ENCODE data around the gene ARL5A. TPM values are rescaled to one million over a fixed set of nuclear protein-coding genes. Genes with fewer than 3 reads are reported as not detected.

The ARL5A gene
- total and polyA plus RNA-seq, 9 donors = 11.6 to 41.4 (median 33.3) TPM

- H3K4me1 ChIP-seq (ENCODE audit: insufficient read depth) = peaks cover 6% of the 10 kb centered on the region
Observed at GRCh38 chr2:151824886-151825285, 3.3 kb downstream of the ARL5A start.

DNA sequence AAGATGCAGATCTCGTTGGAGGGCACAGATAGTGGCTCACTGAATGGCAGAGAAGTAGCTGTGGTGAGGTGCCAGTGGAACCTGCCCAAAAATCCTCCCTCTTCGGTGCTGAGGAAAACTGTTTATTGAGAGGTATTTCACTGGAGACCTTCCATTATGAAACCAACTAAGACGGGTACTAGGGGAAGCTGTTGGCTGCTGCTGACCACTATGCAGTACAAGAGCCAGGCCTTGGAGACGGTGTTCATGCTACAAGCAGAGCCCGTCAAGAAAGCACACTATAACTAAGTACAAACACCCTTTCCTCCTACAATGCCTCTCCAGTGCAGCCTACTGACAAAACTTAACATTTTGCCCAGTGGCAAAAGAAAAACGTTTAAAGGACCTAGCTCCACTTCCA, 4.6 kb downstream of the ARL5A start:
- Histone ChIP-seq H3K36me3 (no peaks in the 10 kb centered on the region), H3K4me1 (ENCODE audit: insufficient read depth) (peaks cover 6% of the 10 kb centered on the region), H3K9me3 (no peaks in the 10 kb centered on the region), H3K4me3 (no peak overlapping the region), H3K27ac (no peak overlapping the region), H3K27me3 (no peaks in the 10 kb centered on the region)
- intact Hi-C loops (cut with DNase I) = no loop called here
- TF ChIP-seq POLR2A (IDR thresholded peaks at IDR 0.05) (no peak), EP300 (IDR thresholded peaks at IDR 0.05) (no peak)
- TF ChIP-seq, protein P1, sequence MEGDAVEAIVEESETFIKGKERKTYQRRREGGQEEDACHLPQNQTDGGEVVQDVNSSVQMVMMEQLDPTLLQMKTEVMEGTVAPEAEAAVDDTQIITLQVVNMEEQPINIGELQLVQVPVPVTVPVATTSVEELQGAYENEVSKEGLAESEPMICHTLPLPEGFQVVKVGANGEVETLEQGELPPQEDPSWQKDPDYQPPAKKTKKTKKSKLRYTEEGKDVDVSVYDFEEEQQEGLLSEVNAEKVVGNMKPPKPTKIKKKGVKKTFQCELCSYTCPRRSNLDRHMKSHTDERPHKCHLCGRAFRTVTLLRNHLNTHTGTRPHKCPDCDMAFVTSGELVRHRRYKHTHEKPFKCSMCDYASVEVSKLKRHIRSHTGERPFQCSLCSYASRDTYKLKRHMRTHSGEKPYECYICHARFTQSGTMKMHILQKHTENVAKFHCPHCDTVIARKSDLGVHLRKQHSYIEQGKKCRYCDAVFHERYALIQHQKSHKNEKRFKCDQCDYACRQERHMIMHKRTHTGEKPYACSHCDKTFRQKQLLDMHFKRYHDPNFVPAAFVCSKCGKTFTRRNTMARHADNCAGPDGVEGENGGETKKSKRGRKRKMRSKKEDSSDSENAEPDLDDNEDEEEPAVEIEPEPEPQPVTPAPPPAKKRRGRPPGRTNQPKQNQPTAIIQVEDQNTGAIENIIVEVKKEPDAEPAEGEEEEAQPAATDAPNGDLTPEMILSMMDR (IDR thresholded peaks at IDR 0.05) = no peak
- no peak for DNase-seq
- 59 to 65% (median 60%) methylated on average over 6 of the region's 6 CpGs for WGBS, 3 donors

More at GRCh38 chr2:151824886-151825285, 3.3 kb downstream of the ARL5A start:
- intact Hi-C loops (cut with DNase I) = no loop called here
- 73 to 83% (median 76%) methylated on average over 2 of the region's 2 CpGs for WGBS, 3 donors
- DNase-seq = no peak
- H3K27me3 ChIP-seq = no peaks in the 10 kb centered on the region
- no peaks in the 10 kb centered on the region for H3K9me3 ChIP-seq
- TF ChIP-seq, protein P1 (IDR thresholded peaks at IDR 0.05) = no peak
- TF ChIP-seq EP300 (IDR thresholded peaks at IDR 0.05) = no peak
- no peak for TF ChIP-seq POLR2A (IDR thresholded peaks at IDR 0.05)
- no peak overlapping the region for H3K27ac ChIP-seq
- no peak overlapping the region for H3K4me3 ChIP-seq
- no peaks in the 10 kb centered on the region for H3K36me3 ChIP-seq

DNA sequence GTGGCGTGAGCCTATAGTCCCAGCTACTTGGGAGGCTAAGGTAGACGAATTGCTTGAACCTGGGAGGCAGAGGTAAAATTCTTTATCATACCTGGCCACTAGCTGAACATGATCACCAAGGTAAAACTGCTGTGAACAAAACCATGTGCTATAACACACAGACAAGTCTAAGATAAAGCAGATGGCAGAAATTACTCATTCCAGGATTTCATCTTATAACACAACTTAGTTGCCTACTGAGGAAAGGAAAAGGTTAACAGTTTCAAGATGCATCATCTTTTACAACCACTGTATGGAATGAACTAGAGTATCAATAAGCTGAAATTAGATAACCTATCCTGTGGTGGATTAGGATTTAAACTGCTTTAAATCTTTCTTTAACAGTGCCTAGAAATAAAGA, 8.3 kb downstream of the ARL5A start:
- peaks cover 1% of the 10 kb centered on the region for H3K4me1 ChIP-seq (ENCODE audit: insufficient read depth)
- no peak for DNase-seq
- no peak overlapping the region for H3K4me3 ChIP-seq
- no peaks in the 10 kb centered on the region for H3K9me3 ChIP-seq
- no peak for TF ChIP-seq POLR2A (IDR thresholded peaks at IDR 0.05)
- TF ChIP-seq, protein P1 (IDR thresholded peaks at IDR 0.05) = no peak
- TF ChIP-seq EP300 (IDR thresholded peaks at IDR 0.05) = no peak
- no peak overlapping the region for H3K27ac ChIP-seq
- intact Hi-C loops (cut with DNase I) = no loop called here
- 94 to 99% (median 96%) methylated on average over 2 of the region's 2 CpGs for WGBS, 3 donors
- no peaks in the 10 kb centered on the region for H3K36me3 ChIP-seq
- H3K27me3 ChIP-seq = no peaks in the 10 kb centered on the region

GRCh38 chr2:151817929-151818328, 10.3 kb downstream of the ARL5A start:
- Histone ChIP-seq H3K36me3 (no peaks in the 10 kb centered on the region), H3K27me3 (no peaks in the 10 kb centered on the region), H3K9me3 (no peaks in the 10 kb centered on the region), H3K4me1 (ENCODE audit: insufficient read depth) (no peaks in the 10 kb centered on the region), H3K27ac (no peak overlapping the region), H3K4me3 (no peak overlapping the region)
- DNase-seq = no peak
- WGBS, 3 donors = 85 to 95% (median 95%) methylated on average over 3 of the region's 3 CpGs
- intact Hi-C loops (cut with DNase I) = no loop called here
- no peak for TF ChIP-seq EP300 (IDR thresholded peaks at IDR 0.05)
- TF ChIP-seq, protein P1 (IDR thresholded peaks at IDR 0.05) = no peak
- TF ChIP-seq POLR2A (IDR thresholded peaks at IDR 0.05) = no peak

Data from ovary (tissue), 9 donors.